GM12864 (cell line): ENCODE data around the gene SLC10A2.
"Not testable (repeated sequence)": the region's sequence is repeated elsewhere in the genome, so short reads cannot be mapped to it uniquely, and the experiment has no call there.

Source experiments
- DNase-seq: peaks from one replicate; pipeline ENCODE4 v3.0.0-alpha.2; 2011; ENCODE audit warnings: low read depth
- H3K4me3 ChIP-seq: 2 replicates; pipeline ENCODE4 v1.5.1; 2011; ENCODE audit warnings: mild to moderate bottlenecking, low read depth, low read length, control low read depth
- CTCF ChIP-seq: IDR thresholded peaks from 2 replicates; pipeline ENCODE4 v1.5.1; 2011; ENCODE audit warnings: low read depth, mild to moderate bottlenecking, moderate library complexity, low read length, control low read depth, inconsistent platforms; ENCODE audit errors: missing control alignments

Gene SLC10A2

GRCh38 chr13:103100830-103101229 lies 34.6 kb upstream of the SLC10A2 start:
- TF ChIP-seq CTCF = no peak
- DNase-seq = no peak
- no peak overlapping the region for H3K4me3 ChIP-seq

GRCh38 chr13:103099722-103100293 lies 33.6 kb upstream of the SLC10A2 start:
- no peak for TF ChIP-seq CTCF
- DNase-seq = no peak
- H3K4me3 ChIP-seq = no peak overlapping the region

GRCh38 chr13:103098535-103098934 lies 32.3 kb upstream of the SLC10A2 start:
- no peak for DNase-seq
- no peak overlapping the region for H3K4me3 ChIP-seq
- no peak for TF ChIP-seq CTCF

GRCh38 chr13:103097366-103097928 lies 31.2 kb upstream of the SLC10A2 start:
- DNase-seq = no peak
- no peak for TF ChIP-seq CTCF
- no peak overlapping the region for H3K4me3 ChIP-seq

GRCh38 chr13:103093649-103094048 lies 27.4 kb upstream of the SLC10A2 start:
- not testable (repeated sequence) for DNase-seq, H3K4me3 ChIP-seq

GRCh38 chr13:103087275-103087674 lies 21.1 kb upstream of the SLC10A2 start:
- TF ChIP-seq CTCF = no peak
- DNase-seq = no peak
- no peak overlapping the region for H3K4me3 ChIP-seq

- H3K4me3 ChIP-seq = no peak overlapping the region
- TF ChIP-seq CTCF = no peak
- DNase-seq = no peak
These were observed 15.2 kb upstream of the SLC10A2 start for GRCh38 chr13:103081435-103081834.
